HCT116 (cell line): Measurements from ENCODE around the gene ITFG1. TPM values are rescaled to one million over a fixed set of nuclear protein-coding genes. Genes with fewer than 3 reads are reported as not detected.

ENCODE experiments used
- ATAC-seq: fragments of 200-7000 bp; cut with Tn5 transposase; 2 replicates; pipeline ENCODE4 v1.9.1; 2020; ENCODE audit warnings: mild to moderate bottlenecking, moderate library complexity
- BruUV-seq: library from RNA; stranded (reverse); fragments of 400-500 nt; replicated peaks from 2 replicates; lab custom pipeline; 2021; lab: Mats Ljungman, UMichigan
- CTCF ChIA-PET: fragments of 300-600 bp; sonication (Branson Sonifier 250); formaldehyde crosslinking; loops from one replicate; lab custom pipeline; 2021; ENCODE audit warnings: antibody characterized with exemption; lab: Charles Lee
- POLR2A ChIA-PET: fragments of 300-600, 350-600 bp; sonication (Branson Sonifier 250); formaldehyde crosslinking; loops from one replicate; lab custom pipeline; 2021; ENCODE audit warnings: antibody characterized with exemption; lab: Charles Lee
- RAD21 ChIA-PET, 2 experiments: fragments of 300-600 bp; sonication (Branson Sonifier 250); formaldehyde crosslinking; loops; one replicate each; lab custom pipeline; 2023; ENCODE audit warnings: low total read pairs in 2 of 2; ENCODE audit not compliant: uncharacterized antibody in 2 of 2, unreplicated experiment in 2 of 2, low non-redundant PET in 1 of 2; lab: Charles Lee
- DNase-seq: peaks from one replicate; pipeline ENCODE4 v3.0.0-alpha.2; 2010; ENCODE audit warnings: low read depth, low spot score
- H2AFZ ChIP-seq: fragments of 200-600 bp; shearing (Covaris generic), sonication (generic); 2 replicates; pipeline ENCODE4 v1.6.1; 2017; ENCODE audit warnings: low read depth, mixed run types, mixed read lengths, antibody characterized with exemption, low read length; ENCODE audit not compliant: poor library complexity, severe bottlenecking
- H3K27ac ChIP-seq: 2 replicates; pipeline ENCODE4 v1.5.1; 2012; ENCODE audit warnings: low read depth, low read length
- H3K27me3 ChIP-seq: fragments of 200-600 bp; sonication (generic); 2 replicates; pipeline ENCODE4 v1.6.1; 2016; ENCODE audit warnings: mixed run types, low read length, mixed read lengths; ENCODE audit not compliant: insufficient read depth
- H3K36me3 ChIP-seq, 2 experiments: fragments of 200-500 bp in 1 of 2; fragments of 200-600 bp in 1 of 2; sonication (Bioruptor generic) in 1 of 2; sonication (generic) in 1 of 2; 2 replicates each; pipeline versions ENCODE4 v1.5.1 to v1.6.1; 2014 to 2016; ENCODE audit warnings: low read length in 2 of 2, inconsistent platforms in 1 of 2, mixed read lengths in 1 of 2, mixed run types in 1 of 2; ENCODE audit not compliant: insufficient read depth in 2 of 2, control insufficient read depth in 1 of 2
- H3K4me1 ChIP-seq, 2 experiments: fragments of 200-600 bp in 1 of 2; sonication (generic) in 1 of 2; 2 replicates each; pipeline versions ENCODE4 v1.5.1 to v1.6.1; 2012 to 2017; ENCODE audit warnings: low read length in 2 of 2, inconsistent platforms in 1 of 2, mild to moderate bottlenecking in 1 of 2, mixed read lengths in 1 of 2, mixed run types in 1 of 2, moderate library complexity in 1 of 2; ENCODE audit not compliant: insufficient read depth in 2 of 2, control insufficient read depth in 1 of 2
- H3K4me2 ChIP-seq: fragments of 200-600 bp; sonication (generic); 2 replicates; pipeline ENCODE4 v1.6.1; 2017; ENCODE audit warnings: mixed run types, low read length, mixed read lengths
- H3K4me3 ChIP-seq, 2 experiments: fragments of 200-600 bp in 1 of 2; sonication (generic) in 1 of 2; replicated peaks in 1 of 2; 2 replicates each; pipeline ENCODE4 v1.5.1; 2011 to 2016; ENCODE audit warnings: low read length in 2 of 2, control low read depth in 1 of 2, low read depth in 1 of 2, mild to moderate bottlenecking in 1 of 2, mixed read lengths in 1 of 2, mixed run types in 1 of 2
- H3K79me2 ChIP-seq: fragments of 200-600 bp; sonication (generic); 2 replicates; pipeline ENCODE4 v1.6.1; 2017; ENCODE audit warnings: mild to moderate bottlenecking, mixed run types, low read length, moderate library complexity, mixed read lengths; ENCODE audit not compliant: insufficient read depth
- H3K9ac ChIP-seq: fragments of 200-600 bp; sonication (generic); 2 replicates; pipeline ENCODE4 v1.6.1; 2016; ENCODE audit warnings: low read length, mixed read lengths
- H3K9me2 ChIP-seq: fragments of 200-600 bp; sonication (generic), shearing (Covaris generic); 2 replicates; pipeline ENCODE4 v1.6.1; 2017; ENCODE audit warnings: mixed run types, mild to moderate bottlenecking, moderate library complexity; ENCODE audit not compliant: insufficient read depth
- H3K9me3 ChIP-seq, 2 experiments: fragments of 200-500 bp in 1 of 2; fragments of 200-600 bp in 1 of 2; sonication (Bioruptor generic) in 1 of 2; sonication (generic) in 1 of 2; 2 replicates each; pipeline ENCODE4 v1.6.1; 2014 to 2017; ENCODE audit warnings: low read length in 2 of 2, mixed read lengths in 2 of 2, inconsistent platforms in 1 of 2, low read depth in 1 of 2, mild to moderate bottlenecking in 1 of 2, mixed run types in 1 of 2, moderate library complexity in 1 of 2; ENCODE audit not compliant: control insufficient read depth in 1 of 2, insufficient read depth in 1 of 2
- H4K20me1 ChIP-seq: fragments of 200-600 bp; sonication (generic), shearing (Covaris generic); 2 replicates; pipeline ENCODE4 v1.6.1; 2017; ENCODE audit warnings: mixed run types, mild to moderate bottlenecking, moderate library complexity; ENCODE audit not compliant: insufficient read depth
- CBX3 ChIP-seq: IDR thresholded peaks from 2 replicates; pipeline ENCODE4 v1.6.1; 2012; ENCODE audit warnings: low read depth
- CEBPB ChIP-seq: IDR thresholded peaks from 2 replicates; pipeline ENCODE4 v1.6.1; 2012; ENCODE audit warnings: low read depth
- EZH2 ChIP-seq: fragments of 200-600 bp; sonication (generic); IDR thresholded peaks from 2 replicates; pipeline ENCODE4 v1.6.1; 2017; ENCODE audit warnings: antibody characterized with exemption, mixed run types
- JUND ChIP-seq: IDR thresholded peaks from 2 replicates; pipeline ENCODE4 v1.6.1; 2012
- POLR2AphosphoS5 ChIP-seq: IDR thresholded peaks from 2 replicates; pipeline ENCODE4 v1.6.1; 2011; ENCODE audit warnings: mild to moderate bottlenecking, low read depth, low read length, moderate library complexity
- RAD21 ChIP-seq: IDR thresholded peaks from 2 replicates; pipeline ENCODE4 v1.6.1; 2012; ENCODE audit warnings: low read depth, mild to moderate bottlenecking
- SIN3A ChIP-seq: IDR thresholded peaks from 2 replicates; pipeline ENCODE4 v1.6.1; 2012; ENCODE audit warnings: low read depth
- SRF ChIP-seq: IDR thresholded peaks from 2 replicates; pipeline ENCODE4 v1.6.1; 2012; ENCODE audit warnings: low read depth
- TCF7L2 ChIP-seq: IDR thresholded peaks from 2 replicates; pipeline ENCODE4 v1.7.0; 2011; ENCODE audit warnings: borderline replicate concordance, inconsistent platforms; ENCODE audit not compliant: insufficient read depth, insufficient read length; ENCODE audit errors: extremely low read depth
- YY1 ChIP-seq: IDR thresholded peaks from 2 replicates; pipeline ENCODE4 v1.6.1; 2011; ENCODE audit warnings: low read length, low read depth, moderate library complexity, mild to moderate bottlenecking; ENCODE audit not compliant: insufficient replicate concordance; ENCODE audit errors: extremely low read depth
- ZFX ChIP-seq: fragments of 450-650 bp; IDR thresholded peaks from 2 replicates; pipeline ENCODE4 v1.6.1; 2017
- ZNF274 ChIP-seq: fragments of 200-500 bp; sonication (Bioruptor generic); IDR thresholded peaks from 2 replicates; pipeline ENCODE4 v1.6.1; 2014; ENCODE audit warnings: mild to moderate bottlenecking, low read depth, low read length, inconsistent platforms
- intact Hi-C: fragments of 100-400 bp; cut with micrococcal nuclease; formaldehyde crosslinking; loops from 2 replicates; pipeline ENCODE4 v1.10.0; 2022
- total RNA-seq: library from RNA; stranded (reverse); gene quantifications from one replicate; pipeline ENCODE4 v1.2.1, GENCODE V29; 2021; ENCODE audit not compliant: unreplicated experiment
- TF ChIP-seq, protein P1 (sequence below), 3 experiments: fragments of 200-600 bp in 1 of 3; sonication (generic) in 1 of 3; IDR thresholded peaks in 2 of 3; conservative IDR thresholded peaks in 1 of 3; 2 replicates each; pipeline ENCODE4 v1.5.1; 2012 to 2017; ENCODE audit warnings: low read depth in 2 of 3, low read length in 2 of 3, antibody characterized with exemption in 1 of 3, borderline replicate concordance in 1 of 3, control low read depth in 1 of 3, mild to moderate bottlenecking in 1 of 3, mixed read lengths in 1 of 3, mixed run types in 1 of 3, moderate library complexity in 1 of 3; ENCODE audit not compliant: insufficient read depth in 1 of 3

ITFG1 gene
- total RNA-seq, 1 experiment from 2014 or later = 24.9 TPM

DNA sequence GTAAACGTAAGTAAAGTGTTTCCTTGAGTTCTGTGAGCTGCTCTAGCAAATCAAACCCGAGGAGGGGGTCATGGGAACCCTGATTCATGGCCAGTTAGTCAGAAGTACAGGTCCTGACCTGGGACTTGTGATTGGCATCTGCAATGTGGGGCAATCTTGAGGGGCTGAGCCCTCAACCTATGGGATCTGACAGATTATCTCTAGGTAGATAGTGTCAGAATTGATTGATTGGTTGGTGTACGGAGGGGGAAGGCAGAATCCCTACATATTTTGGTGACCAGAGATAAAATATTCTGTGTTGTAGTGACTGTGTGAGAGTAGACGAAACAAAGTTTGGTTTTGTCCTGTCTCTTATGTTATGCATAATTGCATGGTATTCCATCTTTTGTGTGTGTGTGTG is 216.7 kb downstream of the ITFG1 start:
- Histone ChIP-seq H3K9ac (no peak overlapping the region), H3K4me2 (no peak overlapping the region), H3K4me1 (no peaks in the 10 kb centered on the region), H3K4me3 (no peak overlapping the region), H3K27ac (no peak overlapping the region), H3K9me3 (no peaks in the 10 kb centered on the region), H3K36me3 (no peaks in the 10 kb centered on the region), H4K20me1 (no peaks in the 10 kb centered on the region), H2AFZ (no peak overlapping the region), H3K27me3 (no peaks in the 10 kb centered on the region), H3K9me2 (no peaks in the 10 kb centered on the region), H3K79me2 (no peaks in the 10 kb centered on the region)
- DNase-seq (no peak), ATAC-seq (no peak)
- CTCF ChIA-PET = no interaction called here
- TF ChIP-seq EZH2 = no peak
- TF ChIP-seq SIN3A = no peak
- no peak for TF ChIP-seq JUND
- no peak for TF ChIP-seq YY1
- TF ChIP-seq SRF = no peak
- TF ChIP-seq CBX3 = no peak
- TF ChIP-seq RAD21 = no peak
- no peak for TF ChIP-seq CEBPB
- TF ChIP-seq, protein P1, sequence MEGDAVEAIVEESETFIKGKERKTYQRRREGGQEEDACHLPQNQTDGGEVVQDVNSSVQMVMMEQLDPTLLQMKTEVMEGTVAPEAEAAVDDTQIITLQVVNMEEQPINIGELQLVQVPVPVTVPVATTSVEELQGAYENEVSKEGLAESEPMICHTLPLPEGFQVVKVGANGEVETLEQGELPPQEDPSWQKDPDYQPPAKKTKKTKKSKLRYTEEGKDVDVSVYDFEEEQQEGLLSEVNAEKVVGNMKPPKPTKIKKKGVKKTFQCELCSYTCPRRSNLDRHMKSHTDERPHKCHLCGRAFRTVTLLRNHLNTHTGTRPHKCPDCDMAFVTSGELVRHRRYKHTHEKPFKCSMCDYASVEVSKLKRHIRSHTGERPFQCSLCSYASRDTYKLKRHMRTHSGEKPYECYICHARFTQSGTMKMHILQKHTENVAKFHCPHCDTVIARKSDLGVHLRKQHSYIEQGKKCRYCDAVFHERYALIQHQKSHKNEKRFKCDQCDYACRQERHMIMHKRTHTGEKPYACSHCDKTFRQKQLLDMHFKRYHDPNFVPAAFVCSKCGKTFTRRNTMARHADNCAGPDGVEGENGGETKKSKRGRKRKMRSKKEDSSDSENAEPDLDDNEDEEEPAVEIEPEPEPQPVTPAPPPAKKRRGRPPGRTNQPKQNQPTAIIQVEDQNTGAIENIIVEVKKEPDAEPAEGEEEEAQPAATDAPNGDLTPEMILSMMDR (IDR thresholded peaks at IDR 0.05 in 2 of 3, conservative IDR thresholded peaks at IDR 0.05 in 1 of 3; ENCODE audit: borderline replicate concordance in 1 of 3, insufficient read depth in 1 of 3, low read depth in 2 of 3, low read length in 2 of 3) = no peak
- TF ChIP-seq ZNF274 = no peak
- TF ChIP-seq POLR2AphosphoS5 = no peak
- no peak for TF ChIP-seq TCF7L2
- no peak for TF ChIP-seq ZFX
- no TSS peak for BruUV-seq
- RAD21 ChIA-PET = no interaction called here
- POLR2A ChIA-PET = no interaction called here
- intact Hi-C loops = no loop called here
